AML-193 (cell line): ENCODE data around the gene AP1S2.
"Not testable (repeated sequence)": the region's sequence is repeated elsewhere in the genome, so short reads cannot be mapped to it uniquely, and the experiment has no call there.

Source experiments
- DNase-seq, 2 experiments: peaks; one replicate each; lab custom pipeline; 2025; lab: John Stamatoyannopoulos, UW

AP1S2 gene

DNA sequence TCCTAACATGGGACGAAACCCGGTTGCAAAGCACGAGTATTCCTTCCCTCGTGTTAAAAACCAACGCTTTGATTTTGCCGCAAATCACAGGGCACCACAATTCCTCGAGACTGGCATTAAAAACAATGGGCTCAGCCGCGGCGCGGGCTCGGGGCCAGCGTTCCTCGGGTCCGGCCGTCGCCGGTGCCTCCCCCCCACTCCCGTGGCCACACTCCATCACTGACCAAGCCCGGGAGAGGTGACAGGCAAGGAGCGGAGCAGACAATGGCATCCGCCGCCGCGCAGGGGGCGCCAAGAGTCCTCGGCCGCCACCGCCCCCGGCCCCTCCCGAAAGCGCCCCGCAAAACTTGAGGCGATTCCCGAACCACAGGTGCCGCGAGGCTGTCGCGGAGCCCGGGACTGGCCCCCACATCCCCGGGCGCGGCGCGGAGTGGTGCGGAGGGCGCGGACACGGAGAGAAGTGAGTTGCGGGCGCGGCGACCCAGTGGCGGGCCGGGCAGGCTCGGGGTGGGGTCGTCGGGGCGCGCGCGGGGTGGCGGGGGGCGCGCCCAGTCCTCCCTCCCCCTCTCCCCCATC is 445 bp downstream of the AP1S2 start:
- peak in 1 of 2 experiments; percentile 4 for DNase-seq

DNA sequence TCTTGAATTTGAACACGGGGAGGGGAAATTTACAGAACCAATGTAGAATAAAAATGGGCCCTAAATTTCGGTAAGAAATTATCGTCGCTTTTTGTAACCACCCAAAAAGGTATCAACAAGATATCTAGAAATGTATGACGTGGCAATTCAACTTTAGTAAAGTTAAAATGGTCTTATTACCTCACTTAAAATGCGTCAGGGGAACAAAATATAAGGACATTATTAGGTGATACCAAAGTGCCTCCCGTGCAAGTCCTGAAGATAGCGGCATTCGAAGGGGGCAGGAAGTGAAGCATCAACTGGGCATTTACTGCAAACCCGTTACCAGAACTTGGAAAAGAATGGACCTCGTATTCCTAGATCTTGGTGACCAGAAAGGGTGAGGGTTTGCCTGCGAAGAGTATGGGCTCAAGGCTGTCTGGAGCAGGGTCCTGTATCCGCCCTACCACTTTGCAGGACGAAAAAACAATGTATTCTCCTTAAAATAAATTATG is 980 bp downstream of the AP1S2 start:
- DNase-seq: no peak

DNA sequence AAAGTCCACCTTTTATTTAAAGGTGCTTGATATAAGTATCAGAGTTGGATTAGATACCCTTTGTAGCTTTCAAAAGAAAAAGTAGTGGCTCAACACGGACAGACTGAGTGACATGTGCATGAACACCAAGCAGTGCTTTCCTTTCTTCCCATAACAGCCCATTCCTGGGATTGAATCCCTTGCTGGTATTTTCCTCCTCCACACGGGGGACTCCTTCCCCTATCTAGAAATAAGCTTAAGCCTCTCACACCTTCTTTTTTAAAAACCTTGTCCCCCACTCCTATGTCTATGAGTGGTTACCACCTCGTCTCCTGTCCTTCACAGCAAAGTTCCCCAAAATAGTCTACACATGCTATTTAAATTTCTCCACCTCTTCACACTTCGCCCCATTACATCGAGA is 5.1 kb downstream of the AP1S2 start:
- no peak for DNase-seq

DNA sequence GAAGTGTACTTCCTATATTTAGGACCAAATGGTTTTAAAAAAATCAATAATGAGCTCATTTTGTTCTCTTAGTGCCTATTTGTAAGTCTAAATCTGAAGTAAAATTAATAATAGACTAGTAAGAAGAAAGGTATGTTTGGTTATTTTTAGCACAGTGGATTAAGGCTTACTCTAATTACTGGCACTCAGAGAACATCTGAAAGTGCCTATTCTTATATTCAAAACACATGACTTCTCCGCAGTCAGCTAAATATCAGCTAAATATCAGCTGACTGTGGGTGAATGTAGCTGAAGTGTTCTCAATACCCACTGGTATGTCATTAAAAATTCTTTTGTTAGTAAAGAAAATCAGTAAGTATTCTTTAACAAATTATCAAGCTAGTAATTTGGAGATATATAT is 6.0 kb downstream of the AP1S2 start:
- no peak for DNase-seq

DNA sequence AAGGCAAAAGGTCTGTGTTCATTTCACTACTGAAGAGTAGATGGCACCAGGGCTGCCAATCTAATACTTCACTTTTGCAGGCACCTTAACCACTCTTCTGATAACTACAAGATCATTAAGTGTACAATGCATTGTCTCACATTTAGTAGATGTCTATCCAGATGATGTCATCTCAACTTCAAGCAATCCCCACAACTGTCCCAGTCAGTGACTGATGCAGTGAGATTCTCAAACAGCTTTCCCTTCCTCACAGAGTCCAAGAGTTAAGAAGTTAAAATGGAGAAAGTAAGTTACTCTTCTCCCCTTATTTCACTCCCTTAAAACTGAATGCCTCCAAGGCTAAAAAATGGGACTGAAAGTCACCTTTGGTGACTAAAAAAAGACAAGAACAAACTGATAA is 10.7 kb downstream of the AP1S2 start:
- no peak for DNase-seq

DNA sequence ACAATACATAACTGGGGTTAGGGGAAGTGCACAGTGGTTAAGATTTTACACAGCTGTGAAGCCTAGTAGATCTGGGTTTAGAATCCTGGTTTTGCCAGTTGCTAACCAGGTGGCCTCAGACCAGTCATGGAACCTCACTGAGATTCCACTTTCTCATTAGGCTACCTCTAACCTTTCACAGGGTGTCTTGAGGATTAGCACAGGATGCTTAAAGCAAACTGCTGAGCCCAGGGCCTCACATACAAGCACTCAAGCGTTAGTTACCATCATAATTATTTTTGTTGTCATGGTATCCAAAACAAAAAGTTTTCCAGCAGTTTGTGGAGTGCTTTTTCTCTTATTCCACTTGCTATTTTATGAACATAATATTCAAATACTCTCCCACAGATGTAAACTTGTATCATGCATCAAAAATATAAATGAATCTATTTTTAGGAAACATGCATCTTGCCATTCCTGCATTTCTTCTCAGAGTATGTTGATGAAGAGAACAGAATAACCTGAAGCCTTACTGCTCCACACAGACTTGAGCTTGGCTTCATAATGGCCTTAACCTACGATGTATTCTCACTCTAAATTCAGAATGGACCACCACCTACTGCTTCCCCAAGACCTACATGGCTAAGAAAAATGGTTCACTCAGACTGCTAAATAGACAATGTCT is 12.6 kb downstream of the AP1S2 start:
- DNase-seq: no peak

DNA sequence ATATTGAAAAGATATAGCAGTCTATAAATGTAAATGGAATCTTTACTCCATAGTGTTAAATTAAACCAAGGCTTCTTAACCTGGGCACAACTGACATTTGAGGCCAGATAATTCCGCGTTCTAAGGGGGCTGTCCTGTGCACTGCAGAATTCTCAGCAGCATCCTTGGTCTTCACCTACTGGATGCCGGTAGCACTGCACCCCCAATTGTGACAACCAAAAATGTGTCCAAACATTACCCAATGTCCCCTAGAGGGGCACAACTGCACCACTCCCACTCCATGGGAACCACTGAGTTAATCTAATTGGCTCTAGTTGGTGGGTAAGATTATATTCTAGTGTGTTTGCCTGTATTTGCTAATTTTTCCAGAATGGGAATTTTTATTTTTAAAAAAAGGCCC is 16.6 kb downstream of the AP1S2 start:
- DNase-seq: no peak

DNA sequence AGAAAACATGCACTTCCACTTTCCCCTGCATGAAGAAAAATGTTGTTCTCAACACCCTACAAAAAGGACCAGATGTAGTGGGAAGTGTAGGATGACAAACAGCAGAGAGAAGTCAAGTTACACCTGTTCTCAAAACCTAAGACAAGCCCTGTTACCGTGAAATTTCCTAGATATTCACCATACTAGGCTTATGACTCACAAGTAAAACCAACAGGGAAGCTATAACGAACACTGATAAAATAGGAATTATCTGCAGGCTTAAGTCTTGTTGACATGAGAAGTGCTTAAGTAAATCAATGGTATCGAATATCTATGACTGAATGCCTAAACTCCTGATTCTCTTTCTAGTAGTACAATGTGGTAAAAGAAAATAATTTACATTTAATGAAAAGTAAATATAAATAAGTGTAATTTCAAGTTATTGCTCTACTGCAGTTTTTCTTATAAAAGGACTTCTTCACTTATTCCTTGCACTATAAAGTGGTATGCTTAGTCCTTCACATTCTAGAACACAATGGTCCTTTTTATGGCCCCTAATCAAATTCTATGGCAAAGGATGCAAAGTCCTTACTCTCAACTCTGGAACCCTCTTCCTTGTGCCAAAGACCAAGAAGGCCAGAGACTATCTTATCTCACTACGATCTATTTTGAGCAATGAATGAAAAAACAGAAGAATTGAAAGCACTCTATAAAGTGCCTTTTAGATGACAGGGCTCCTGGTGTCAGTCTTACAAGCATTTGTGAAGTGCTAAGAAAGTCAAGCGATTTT is 19.6 kb downstream of the AP1S2 start:
- no peak for DNase-seq

DNA sequence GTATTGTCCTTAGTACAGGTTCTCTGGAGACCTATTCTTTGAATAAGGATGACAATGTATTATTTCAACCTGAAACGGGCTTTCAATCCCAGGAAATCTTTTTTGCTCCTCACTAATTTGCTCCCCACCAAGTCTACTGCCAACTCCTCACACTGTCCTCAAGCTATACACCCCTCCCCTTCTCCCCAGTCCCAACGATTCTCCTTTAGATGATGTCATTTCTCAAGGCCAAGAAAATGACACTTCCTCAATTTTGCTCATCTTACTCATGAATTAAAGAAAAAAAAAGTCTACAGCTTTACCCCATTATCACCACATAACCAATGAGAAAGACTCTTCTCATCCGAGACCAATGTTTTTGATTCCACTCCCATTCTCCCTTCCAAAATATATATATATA is 20.6 kb downstream of the AP1S2 start:
- DNase-seq: peak; percentile 17 to 22

DNA sequence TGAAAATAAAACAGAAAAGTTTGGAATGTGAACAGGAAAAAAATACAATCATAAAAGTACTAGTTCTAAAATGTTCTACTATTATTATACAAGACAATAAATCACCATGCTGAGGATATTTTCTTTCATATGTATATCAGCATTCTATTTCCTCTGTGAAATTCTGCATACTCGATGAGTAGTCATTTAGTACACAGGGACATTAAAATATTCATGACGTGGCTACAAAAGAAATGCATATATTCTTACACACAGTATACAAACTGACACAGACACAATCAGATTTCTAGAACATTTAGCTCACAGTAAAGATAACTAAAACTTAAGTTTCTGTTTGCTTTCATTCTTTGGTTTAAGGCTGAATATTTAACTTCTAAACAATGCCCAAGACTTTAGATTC is 23.3 kb downstream of the AP1S2 start:
- not testable (repeated sequence) for DNase-seq

DNA sequence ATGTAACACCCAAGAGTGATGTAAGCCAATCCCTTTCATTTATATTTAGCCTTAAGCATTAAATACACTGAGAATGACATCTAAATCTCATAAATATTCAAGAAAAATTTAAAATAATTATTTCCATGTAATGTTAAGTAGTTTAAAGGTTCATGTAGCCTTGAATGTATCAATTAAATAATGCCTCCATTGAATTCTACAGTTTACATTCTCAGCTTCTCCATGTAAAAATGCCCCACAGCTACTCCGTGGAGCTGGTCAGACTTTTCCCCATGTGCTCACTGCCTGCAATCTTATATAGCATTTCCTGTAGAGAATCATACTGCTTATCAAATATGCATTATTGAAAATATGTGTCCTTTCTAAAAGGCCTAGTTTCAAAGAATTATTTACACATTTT is 25.4 kb downstream of the AP1S2 start:
- no peak for DNase-seq

DNA sequence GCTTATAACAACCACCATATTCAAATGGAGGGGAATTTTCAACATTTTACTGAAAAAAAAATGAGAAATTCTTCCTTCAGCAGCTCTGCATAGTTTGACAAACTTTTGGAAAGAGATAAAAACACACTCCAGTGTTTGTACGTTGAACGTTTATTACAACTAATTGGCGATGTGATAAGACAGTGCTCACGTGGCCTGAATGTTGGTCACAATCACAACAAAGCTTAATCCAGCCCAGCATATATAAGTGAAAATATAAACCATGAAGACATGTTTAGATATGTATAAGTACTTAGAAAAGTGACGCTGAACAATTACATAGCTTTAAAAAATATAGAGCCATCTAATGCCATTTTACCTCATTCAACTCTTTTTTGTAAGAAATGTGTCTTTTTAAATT is 28.7 kb downstream of the AP1S2 start:
- DNase-seq: no peak

DNA sequence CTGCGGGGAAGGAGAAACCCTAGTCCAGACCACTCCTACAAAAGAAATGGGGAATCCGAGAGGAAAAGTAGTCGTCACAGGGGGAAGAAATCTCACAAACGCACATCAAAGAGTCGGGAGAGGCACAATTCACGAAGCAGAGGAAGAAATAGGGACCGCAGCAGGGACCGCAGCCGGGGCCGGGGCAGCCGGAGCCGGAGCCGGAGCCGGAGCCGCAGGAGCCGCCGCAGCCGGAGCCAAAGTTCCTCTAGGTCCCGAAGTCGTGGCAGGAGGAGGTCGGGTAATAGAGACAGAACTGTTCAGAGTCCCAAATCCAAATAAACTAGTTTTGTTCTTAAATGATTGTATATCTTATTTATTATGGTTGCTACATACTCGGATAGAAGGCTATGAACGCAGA is 31.7 kb downstream of the AP1S2 start:
- DNase-seq: no peak

DNA sequence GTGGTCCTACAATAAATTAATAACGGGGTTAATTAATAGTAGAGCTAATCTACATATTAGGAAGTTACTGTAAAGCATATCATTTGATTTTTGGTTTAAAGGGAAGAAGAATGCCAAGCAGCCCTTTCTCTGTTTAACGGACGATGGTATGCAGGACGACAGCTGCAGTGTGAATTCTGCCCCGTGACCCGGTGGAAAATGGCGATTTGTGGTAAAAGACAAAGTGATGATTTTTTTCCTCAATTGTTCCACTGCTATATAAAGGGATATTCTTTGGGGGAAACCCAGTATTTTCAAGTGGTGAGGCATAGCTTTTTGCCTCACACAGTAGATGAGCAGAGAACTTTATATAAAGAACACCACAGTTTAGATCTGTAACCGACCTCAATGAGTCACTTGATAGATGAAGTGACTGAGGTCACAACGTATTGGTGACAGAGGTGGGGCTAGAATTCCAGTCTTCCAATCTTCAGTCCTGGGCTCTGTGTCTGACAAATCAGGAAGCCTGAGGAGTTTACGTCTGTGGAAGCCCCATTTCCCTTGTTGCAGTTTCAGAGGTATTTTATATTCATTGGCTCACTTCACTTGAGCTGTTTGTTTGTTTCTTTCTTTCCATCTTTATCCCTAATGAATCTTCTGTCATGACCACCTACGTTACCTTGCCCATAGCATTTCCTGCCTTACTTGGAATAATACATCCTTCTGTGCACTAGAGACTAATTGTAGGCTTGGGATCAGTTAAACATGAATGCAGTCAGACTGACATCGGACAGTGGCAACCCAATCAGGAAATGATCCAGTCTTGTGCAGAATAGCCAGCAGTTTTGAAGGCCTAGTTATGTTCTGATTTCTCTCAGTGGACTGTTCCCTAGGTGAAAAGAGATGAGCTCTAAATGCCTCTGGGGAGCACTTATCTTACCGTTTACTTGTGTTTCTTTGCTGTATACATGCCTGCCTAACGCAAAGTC is 34.2 kb downstream of the AP1S2 start:
- DNase-seq: no peak

DNA sequence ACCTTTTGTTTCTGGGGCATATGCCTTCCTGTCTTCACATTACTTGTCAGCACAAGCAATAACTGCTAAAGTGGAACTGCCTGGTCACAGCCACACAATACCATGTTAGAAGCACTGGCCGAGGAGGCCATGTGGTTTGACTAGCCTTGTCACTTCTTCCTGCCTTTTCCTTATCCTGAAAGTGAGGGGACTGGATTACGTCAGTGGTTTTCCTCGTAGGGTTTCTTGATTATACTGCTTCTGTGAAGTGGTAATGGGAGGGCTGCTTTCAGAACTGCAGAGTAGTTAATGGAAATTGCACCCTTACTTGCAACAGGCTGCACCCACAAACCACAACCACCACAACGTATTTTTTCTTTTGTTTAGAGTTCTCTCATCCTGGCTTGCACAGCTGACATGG is 37.7 kb downstream of the AP1S2 start:
- peak; percentile 38 to 56 for DNase-seq

DNA sequence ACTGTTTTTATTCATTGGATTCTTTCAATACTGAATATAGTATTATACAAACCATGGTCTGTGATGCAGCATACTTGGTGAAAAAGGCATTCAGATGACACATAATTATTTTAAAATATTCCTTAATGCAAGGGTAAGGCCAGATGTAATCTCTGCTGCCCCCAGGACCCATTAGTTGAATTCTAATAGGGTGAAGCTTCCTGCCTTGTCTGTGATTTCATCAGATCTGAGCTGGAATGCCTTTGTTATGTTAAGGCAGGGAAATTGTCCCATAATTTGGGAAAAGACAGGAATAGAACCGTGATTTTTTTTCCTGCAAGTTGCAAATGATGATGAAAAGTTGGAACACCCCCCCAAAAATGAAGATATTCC is 38.2 kb downstream of the AP1S2 start:
- no peak for DNase-seq

DNA sequence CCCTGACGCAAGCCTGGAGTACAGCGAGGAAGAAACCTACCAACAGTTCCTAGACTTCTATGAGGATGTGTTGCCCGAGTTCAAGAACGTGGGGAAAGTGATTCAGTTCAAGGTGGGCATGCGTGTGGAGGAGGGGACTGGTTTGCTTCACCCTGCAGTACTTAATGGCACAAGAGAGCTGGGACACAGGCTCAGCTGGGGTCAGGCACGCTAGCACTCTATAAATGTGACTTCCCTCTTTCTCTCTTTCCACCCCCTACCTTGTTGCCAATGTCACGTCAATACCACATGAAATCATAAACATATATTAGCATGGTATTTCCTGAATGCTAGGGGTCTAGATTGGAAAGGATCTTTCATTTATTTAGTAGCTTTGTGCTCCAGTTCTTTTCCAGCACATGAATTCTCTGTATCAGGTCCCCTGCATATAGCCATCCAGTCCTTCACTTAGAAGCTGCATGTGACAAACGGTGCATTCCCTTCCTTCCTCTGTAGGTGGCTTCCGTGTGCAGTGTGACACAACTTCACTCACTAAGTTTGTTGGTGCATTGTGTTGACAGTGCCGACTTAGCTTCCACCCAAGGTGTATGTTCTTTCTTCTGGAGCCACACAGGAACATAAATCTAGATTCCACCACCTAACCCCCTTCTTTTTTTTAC is 38.7 kb downstream of the AP1S2 start:
- DNase-seq: no peak

DNA sequence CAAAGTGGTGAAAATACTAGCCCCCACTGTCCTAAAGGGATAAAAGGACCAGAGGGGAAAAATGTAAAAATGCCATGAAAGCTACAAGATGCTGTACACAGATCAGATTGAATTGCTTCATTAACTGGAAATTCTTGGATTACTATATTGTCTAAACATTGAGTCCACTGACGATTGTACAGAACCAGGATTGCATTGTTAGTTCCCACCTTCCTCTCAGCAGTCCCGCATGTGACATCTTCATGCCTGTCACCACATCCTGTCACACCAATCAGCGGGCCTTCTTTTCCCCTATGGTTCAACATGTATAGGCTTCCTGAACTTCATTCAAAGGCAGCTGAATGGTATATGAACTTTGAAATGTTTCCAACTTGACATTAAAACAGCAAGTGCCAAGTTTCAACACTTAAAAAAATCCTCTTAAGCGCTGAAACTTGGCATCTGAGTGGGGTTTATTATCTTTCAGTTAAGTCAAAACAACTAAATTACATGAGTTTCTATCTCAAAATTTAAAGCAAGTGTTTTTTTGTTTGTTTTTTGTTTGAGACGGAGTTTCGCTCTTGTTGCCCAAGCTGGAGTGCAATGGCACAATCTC is 39.7 kb downstream of the AP1S2 start:
- no peak for DNase-seq

DNA sequence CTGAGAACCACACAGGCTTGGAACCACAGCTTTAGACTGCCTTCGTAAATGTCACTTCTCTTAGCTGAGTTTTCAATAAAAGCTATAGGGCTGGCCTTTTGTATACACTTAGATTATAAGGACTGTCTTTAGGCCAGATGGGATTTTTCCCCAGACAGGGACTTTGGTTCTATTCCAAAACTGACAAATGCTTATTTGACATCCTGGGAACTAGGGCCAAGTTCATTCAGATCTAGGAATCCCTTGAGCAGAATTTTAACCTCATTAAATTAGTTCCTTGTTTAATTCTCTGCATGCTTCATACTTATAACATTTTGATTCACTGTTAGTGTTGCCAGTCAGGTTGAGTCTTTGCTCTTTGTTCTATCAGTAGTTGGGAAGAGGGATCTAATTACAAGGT is 41.2 kb downstream of the AP1S2 start:
- no peak for DNase-seq

DNA sequence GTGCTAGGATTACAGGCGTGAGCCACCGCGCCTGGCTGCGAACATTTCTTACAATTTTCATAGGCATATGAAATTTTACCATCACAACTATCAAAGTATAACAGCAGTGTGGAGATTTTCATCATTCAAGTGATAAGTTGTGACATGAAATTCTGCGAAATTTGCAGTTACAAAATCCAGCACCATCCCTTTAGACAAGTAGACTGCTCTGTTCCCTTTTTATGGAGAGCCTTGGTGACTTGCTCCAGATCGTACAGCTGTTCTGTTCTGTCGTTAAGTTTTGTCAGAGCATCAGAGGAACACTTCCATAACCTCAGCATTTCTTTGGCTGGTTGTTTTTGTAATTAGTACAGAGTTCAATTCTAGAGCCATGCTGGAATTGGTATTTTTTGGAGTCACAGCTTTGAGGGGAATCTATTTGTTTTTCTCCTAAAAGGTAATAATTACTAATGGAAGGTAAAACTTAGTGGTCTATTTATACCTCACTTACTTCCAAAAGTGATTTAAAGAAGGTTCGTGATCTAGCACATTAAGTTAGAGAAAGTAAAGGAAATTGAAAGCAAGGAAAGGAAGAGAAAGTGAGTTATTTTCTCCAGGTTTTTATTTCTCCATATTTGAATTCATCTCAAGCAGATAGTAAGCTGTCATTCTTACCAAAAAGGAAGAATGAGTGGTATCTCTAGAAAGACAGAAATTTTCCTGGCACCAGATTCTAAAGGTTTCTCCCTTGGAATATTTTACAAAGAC is 42.2 kb downstream of the AP1S2 start:
- no peak for DNase-seq

DNA sequence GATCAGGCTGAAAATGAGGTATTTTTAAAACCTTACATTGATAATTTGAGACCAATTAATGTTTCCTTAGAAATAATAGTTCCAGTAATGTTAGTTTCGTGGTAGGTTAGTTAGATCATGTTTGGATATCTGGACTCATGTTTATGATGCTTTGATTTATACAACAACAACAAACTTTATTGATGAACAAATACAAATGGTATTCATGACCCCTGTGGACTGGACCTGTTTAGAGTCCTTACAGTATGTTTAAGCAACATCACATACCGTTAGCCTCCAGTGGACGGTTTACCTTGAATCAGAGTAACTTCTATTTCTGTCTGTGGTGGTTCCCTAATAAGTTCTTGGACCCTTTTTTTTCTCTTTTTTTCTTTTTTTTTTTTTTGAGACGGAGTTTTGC is 46.4 kb downstream of the AP1S2 start:
- no peak for DNase-seq
